Measurements from ENCODE around the gene NSDHL.

DNA sequence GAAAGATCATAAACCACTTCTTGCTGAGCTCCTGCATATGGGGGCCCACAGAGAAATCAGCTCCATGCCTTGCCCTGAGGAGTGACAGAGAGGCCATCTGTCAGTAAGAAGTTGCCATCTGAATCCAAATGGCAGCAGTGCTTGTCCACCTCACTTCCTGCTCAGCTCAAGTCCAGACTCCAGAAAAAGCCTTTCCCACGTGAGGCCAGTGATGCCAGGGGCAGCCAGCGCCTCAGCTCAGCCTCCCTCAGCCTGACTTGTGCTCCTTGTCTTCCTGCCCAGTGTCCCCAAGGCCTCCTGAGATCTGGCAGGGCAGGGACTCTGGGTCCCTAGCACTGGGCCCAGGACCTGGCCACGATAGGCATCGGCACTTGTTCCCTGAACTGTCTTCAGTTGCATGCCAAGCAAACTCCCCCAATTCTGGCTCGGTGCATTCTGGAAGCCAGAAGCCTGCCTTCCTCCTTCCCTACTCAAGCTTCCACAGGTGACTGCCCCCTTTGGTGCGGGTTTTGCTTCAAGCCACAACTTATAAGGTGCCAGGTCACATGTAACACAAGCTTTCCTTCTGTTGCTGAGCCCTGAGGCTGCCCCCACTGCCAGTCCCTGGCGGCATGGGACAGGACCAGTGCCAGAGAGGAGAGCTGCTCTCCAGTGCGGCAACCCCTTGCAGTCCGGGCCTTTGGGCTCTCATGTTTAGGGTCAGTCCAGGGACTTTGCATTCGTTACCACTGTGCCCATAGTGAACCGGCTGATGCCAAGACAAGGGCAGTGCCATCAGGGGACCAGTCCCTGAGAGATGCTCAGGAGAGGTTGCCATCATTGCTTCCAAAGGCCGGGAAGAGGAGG lies 69.2 kb downstream of the NSDHL start:
- TF ChIP-seq, protein P1, sequence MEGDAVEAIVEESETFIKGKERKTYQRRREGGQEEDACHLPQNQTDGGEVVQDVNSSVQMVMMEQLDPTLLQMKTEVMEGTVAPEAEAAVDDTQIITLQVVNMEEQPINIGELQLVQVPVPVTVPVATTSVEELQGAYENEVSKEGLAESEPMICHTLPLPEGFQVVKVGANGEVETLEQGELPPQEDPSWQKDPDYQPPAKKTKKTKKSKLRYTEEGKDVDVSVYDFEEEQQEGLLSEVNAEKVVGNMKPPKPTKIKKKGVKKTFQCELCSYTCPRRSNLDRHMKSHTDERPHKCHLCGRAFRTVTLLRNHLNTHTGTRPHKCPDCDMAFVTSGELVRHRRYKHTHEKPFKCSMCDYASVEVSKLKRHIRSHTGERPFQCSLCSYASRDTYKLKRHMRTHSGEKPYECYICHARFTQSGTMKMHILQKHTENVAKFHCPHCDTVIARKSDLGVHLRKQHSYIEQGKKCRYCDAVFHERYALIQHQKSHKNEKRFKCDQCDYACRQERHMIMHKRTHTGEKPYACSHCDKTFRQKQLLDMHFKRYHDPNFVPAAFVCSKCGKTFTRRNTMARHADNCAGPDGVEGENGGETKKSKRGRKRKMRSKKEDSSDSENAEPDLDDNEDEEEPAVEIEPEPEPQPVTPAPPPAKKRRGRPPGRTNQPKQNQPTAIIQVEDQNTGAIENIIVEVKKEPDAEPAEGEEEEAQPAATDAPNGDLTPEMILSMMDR (IDR thresholded peaks at IDR 0.05), result no peak
- TF ChIP-seq POLR2A (IDR thresholded peaks at IDR 0.05), result no peak
